Melanocyte of skin (primary cell): ENCODE data around the gene CD44. TPM values are rescaled to one million over a fixed set of nuclear protein-coding genes. Genes with fewer than 3 reads are reported as not detected.

Experiments used
- total RNA-seq, 2 donors: library from RNA; depleted of rRNA; stranded (reverse); fragments of >200 nt; gene quantifications; 2 replicates each; pipeline ENCODE4 v1.2.3, GENCODE V29; 2012

The CD44 gene
- total RNA-seq, result 100 to 1,000 TPM; 315 to 405 TPM

GRCh38 chr11:35138943-35139721 is at the start of gene CD44:
CD44 (plus strand) TSS chr11:35139171; CDS start chr11:35139304, 133 bp downstream.

Other genes with a start within 250 kb of the CD44 start
- gene APIP, start 222.8 kb upstream of the CD44 start, total RNA-seq, result 10 to 100 TPM; 16.5 to 28.0 TPM
- gene PDHX, start 222.6 kb upstream of the CD44 start, total RNA-seq, result 10 to 100 TPM; 45.1 to 52.0 TPM